Panc1 (cell line): ENCODE data around the gene NWD2. TPM values are rescaled to one million over a fixed set of nuclear protein-coding genes. Genes with fewer than 3 reads are reported as not detected.

Source experiments
- ATAC-seq: fragments of 200-7000 bp; cut with Tn5 transposase; 2 replicates; pipeline ENCODE4 v1.9.1; 2020; ENCODE audit warnings: mild to moderate bottlenecking, moderate library complexity
- BruUV-seq: library from RNA; stranded (reverse); fragments of 400-500 nt; replicated peaks from 2 replicates; lab custom pipeline; 2021; lab: Mats Ljungman, UMichigan
- CTCF ChIA-PET: fragments of 300-600 bp; sonication (Branson Sonifier 250); formaldehyde crosslinking; loops from one replicate; lab custom pipeline; 2022; ENCODE audit warnings: antibody characterized with exemption; lab: Charles Lee
- POLR2A ChIA-PET: fragments of 300-600 bp; sonication (Branson Sonifier 250); formaldehyde crosslinking; loops from one replicate; lab custom pipeline; 2022; ENCODE audit warnings: antibody characterized with exemption; lab: Charles Lee
- DNase-seq: peaks from one replicate; pipeline ENCODE4 v3.0.0-alpha.2; 2010; ENCODE audit warnings: low read depth, low spot score
- H3K27ac ChIP-seq: 2 replicates; pipeline ENCODE4 v1.5.1; 2011; ENCODE audit warnings: mild to moderate bottlenecking, low read length, inconsistent platforms
- H3K27me3 ChIP-seq: fragments of 200-500 bp; sonication (Bioruptor generic); 2 replicates; pipeline ENCODE4 v1.6.0; 2014; ENCODE audit warnings: low read length, inconsistent platforms; ENCODE audit not compliant: control insufficient read depth, insufficient read depth
- H3K36me3 ChIP-seq: fragments of 200-500 bp; sonication (Bioruptor generic); 2 replicates; pipeline ENCODE4 v1.5.1; 2014; ENCODE audit warnings: inconsistent platforms, mild to moderate bottlenecking, low read length, moderate library complexity; ENCODE audit not compliant: control insufficient read depth, insufficient read depth
- H3K4me1 ChIP-seq: 2 replicates; pipeline ENCODE4 v1.5.1; 2011; ENCODE audit warnings: inconsistent platforms, mild to moderate bottlenecking, low read length, moderate library complexity; ENCODE audit not compliant: control insufficient read depth, insufficient read depth
- H3K4me3 ChIP-seq, 2 experiments: 2 replicates each; pipeline ENCODE4 v1.5.1; 2011 to 2012; ENCODE audit warnings: low read depth in 2 of 2, low read length in 2 of 2, mild to moderate bottlenecking in 2 of 2, inconsistent platforms in 1 of 2, moderate library complexity in 1 of 2
- H3K9me3 ChIP-seq: fragments of 200-500 bp; sonication (Bioruptor generic); 2 replicates; pipeline ENCODE4 v1.5.1; 2014; ENCODE audit warnings: low read depth, mild to moderate bottlenecking, inconsistent platforms, low read length, moderate library complexity; ENCODE audit not compliant: control insufficient read depth, insufficient read depth
- POLR2AphosphoS5 ChIP-seq: IDR thresholded peaks from 2 replicates; pipeline ENCODE4 v1.6.1; 2012; ENCODE audit warnings: mild to moderate bottlenecking, low read depth, low read length, moderate library complexity
- SIN3A ChIP-seq: IDR thresholded peaks from 2 replicates; pipeline ENCODE4 v1.6.1; 2012; ENCODE audit warnings: low read depth, mild to moderate bottlenecking, low read length, moderate library complexity, borderline replicate concordance; ENCODE audit not compliant: insufficient read depth
- TCF7L2 ChIP-seq: IDR thresholded peaks from 2 replicates; pipeline ENCODE4 v1.6.1; 2011; ENCODE audit warnings: mild to moderate bottlenecking, low read depth, low read length, inconsistent platforms
- in situ Hi-C: cut with HindIII; loops from 2 replicates; pipeline ENCODE4 v1.10.0; 2016; ENCODE audit warnings: low sequenced_read_pairs, low pct_unique_long_range_greater_than_20kb
- intact Hi-C: fragments of 100-400 bp; cut with micrococcal nuclease; formaldehyde crosslinking; loops from one replicate; pipeline ENCODE4 v1.10.0; 2022; ENCODE audit not compliant: unreplicated experiment
- total RNA-seq: library from RNA; stranded (reverse); gene quantifications from one replicate; pipeline ENCODE4 v1.2.1, GENCODE V29; 2021; ENCODE audit not compliant: unreplicated experiment
- TF ChIP-seq, protein P1 (sequence below), 2 experiments: IDR thresholded peaks; 2 replicates each; pipeline ENCODE4 v1.6.1; 2011 to 2012; ENCODE audit warnings: low read depth in 2 of 2, control low read depth in 1 of 2, low read length in 1 of 2, mild to moderate bottlenecking in 1 of 2, moderate library complexity in 1 of 2; ENCODE audit not compliant: insufficient read depth in 1 of 2
- TF ChIP-seq, protein P2 (sequence below): fragments of 450-650 bp; IDR thresholded peaks from 2 replicates; pipeline ENCODE4 v1.5.1; 2017; ENCODE audit warnings: mild to moderate bottlenecking

NWD2 gene
- total RNA-seq, 1 experiment from 2014 or later = not detected

DNA sequence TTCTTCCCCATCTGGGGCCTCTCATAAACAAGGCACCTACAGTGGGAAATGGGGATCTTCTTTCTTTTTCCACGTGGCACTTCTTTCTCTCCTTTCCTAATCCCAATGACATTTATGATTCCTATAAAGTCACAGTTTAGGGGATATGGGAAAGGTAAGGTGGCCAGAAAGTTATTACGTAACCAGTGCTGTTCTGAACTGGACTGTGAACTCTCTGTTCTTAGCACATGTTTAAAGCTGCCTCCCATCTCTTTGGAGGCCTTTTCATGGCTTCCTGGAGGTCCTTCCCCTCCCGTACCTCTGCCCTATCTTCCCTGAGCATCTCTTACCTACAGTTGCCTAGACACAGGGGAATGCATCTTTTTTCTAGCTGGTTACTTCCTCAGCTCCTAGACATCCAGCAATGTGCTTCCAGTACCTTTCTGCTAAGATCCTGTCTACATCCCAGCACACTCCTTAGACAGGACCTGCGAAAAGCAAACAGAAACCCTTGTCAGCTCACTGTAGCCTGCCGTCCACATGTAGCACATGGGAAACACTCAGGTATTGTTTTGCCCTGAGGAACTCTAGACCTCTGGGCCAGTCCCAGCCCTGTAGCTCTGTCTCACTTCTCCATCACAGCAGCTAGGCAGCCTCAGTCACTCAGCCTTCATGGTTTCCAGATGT, 195.4 kb downstream of the NWD2 start:
- BruUV-seq = no TSS peak
- ChIA-PET POLR2A (no interaction called here), CTCF (no interaction called here)
- Histone ChIP-seq H3K4me1 (no peaks in the 10 kb centered on the region), H3K4me3 (no peak overlapping the region), H3K27ac (no peak overlapping the region), H3K9me3 (no peaks in the 10 kb centered on the region), H3K27me3 (no peaks in the 10 kb centered on the region), H3K36me3 (no peaks in the 10 kb centered on the region)
- no peak for DNase-seq
- no peak for ATAC-seq
- intact Hi-C loops = no loop called here
- in situ Hi-C loops = no loop called here
- no peak for TF ChIP-seq TCF7L2
- TF ChIP-seq, protein P1, sequence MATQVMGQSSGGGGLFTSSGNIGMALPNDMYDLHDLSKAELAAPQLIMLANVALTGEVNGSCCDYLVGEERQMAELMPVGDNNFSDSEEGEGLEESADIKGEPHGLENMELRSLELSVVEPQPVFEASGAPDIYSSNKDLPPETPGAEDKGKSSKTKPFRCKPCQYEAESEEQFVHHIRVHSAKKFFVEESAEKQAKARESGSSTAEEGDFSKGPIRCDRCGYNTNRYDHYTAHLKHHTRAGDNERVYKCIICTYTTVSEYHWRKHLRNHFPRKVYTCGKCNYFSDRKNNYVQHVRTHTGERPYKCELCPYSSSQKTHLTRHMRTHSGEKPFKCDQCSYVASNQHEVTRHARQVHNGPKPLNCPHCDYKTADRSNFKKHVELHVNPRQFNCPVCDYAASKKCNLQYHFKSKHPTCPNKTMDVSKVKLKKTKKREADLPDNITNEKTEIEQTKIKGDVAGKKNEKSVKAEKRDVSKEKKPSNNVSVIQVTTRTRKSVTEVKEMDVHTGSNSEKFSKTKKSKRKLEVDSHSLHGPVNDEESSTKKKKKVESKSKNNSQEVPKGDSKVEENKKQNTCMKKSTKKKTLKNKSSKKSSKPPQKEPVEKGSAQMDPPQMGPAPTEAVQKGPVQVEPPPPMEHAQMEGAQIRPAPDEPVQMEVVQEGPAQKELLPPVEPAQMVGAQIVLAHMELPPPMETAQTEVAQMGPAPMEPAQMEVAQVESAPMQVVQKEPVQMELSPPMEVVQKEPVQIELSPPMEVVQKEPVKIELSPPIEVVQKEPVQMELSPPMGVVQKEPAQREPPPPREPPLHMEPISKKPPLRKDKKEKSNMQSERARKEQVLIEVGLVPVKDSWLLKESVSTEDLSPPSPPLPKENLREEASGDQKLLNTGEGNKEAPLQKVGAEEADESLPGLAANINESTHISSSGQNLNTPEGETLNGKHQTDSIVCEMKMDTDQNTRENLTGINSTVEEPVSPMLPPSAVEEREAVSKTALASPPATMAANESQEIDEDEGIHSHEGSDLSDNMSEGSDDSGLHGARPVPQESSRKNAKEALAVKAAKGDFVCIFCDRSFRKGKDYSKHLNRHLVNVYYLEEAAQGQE (IDR thresholded peaks at IDR 0.05; ENCODE audit: insufficient read depth in 1 of 2, low read depth in 2 of 2, low read length in 1 of 2) = no peak
- no peak for TF ChIP-seq SIN3A
- TF ChIP-seq, protein P2, sequence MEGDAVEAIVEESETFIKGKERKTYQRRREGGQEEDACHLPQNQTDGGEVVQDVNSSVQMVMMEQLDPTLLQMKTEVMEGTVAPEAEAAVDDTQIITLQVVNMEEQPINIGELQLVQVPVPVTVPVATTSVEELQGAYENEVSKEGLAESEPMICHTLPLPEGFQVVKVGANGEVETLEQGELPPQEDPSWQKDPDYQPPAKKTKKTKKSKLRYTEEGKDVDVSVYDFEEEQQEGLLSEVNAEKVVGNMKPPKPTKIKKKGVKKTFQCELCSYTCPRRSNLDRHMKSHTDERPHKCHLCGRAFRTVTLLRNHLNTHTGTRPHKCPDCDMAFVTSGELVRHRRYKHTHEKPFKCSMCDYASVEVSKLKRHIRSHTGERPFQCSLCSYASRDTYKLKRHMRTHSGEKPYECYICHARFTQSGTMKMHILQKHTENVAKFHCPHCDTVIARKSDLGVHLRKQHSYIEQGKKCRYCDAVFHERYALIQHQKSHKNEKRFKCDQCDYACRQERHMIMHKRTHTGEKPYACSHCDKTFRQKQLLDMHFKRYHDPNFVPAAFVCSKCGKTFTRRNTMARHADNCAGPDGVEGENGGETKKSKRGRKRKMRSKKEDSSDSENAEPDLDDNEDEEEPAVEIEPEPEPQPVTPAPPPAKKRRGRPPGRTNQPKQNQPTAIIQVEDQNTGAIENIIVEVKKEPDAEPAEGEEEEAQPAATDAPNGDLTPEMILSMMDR = no peak

DNA sequence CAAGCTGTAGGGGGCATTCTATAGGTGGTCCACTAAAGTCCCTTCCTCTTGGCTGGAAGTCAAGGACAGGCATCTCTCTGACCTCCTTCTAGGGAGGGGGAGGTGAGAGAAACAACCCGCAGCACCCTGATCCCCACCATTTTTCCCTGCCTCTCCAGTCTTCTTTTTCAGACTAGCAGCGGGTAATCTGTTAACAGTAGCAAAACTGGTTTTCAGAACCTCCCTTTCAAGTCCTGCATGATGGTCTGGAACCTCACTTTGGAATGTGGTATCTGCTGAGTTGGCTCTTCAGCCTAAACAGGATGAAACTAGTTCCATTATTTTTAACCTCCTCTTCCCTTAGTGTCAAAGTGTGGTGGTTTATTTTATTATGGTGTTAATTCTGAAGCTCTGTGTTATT, 196.0 kb downstream of the NWD2 start:
- no peak for TF ChIP-seq SIN3A
- TF ChIP-seq TCF7L2 = no peak
- TF ChIP-seq, protein P1 (IDR thresholded peaks at IDR 0.05; ENCODE audit: insufficient read depth in 1 of 2, low read depth in 2 of 2, low read length in 1 of 2) = no peak
- TF ChIP-seq, protein P2 = no peak
- TF ChIP-seq POLR2AphosphoS5 = no peak

More for the DNA sequence above, 196.0 kb downstream of the NWD2 start:
- in situ Hi-C loops = no loop called here
- H3K36me3 ChIP-seq = no peaks in the 10 kb centered on the region
- H3K4me3 ChIP-seq = no peak overlapping the region
- intact Hi-C loops = no loop called here
- no peak overlapping the region for H3K27ac ChIP-seq
- H3K9me3 ChIP-seq = no peaks in the 10 kb centered on the region
- DNase-seq = no peak
- ATAC-seq = no peak
- no peaks in the 10 kb centered on the region for H3K27me3 ChIP-seq
- ChIA-PET POLR2A (no interaction called here), CTCF (no interaction called here)
- no peaks in the 10 kb centered on the region for H3K4me1 ChIP-seq
- BruUV-seq = no TSS peak
